Astrocyte of the cerebellum (primary cell): ENCODE data around the gene KNCN.

ENCODE experiments used
- DNase-seq: peaks from one replicate; pipeline ENCODE4 v3.0.0-alpha.2; 2011; ENCODE audit warnings: low read depth
- H3K4me3 ChIP-seq: 2 replicates; pipeline ENCODE4 v1.5.1; 2011; ENCODE audit warnings: mild to moderate bottlenecking, low read depth, low read length, moderate library complexity
- in situ Hi-C: cut with HindIII; loops from 2 replicates; pipeline ENCODE4 v1.10.0; 2017; ENCODE audit warnings: low sequenced_read_pairs
- TF ChIP-seq, protein P1 (sequence below): IDR thresholded peaks from 2 replicates; pipeline ENCODE4 v1.5.1; 2012; ENCODE audit warnings: low read length, low read depth, moderate library complexity, mild to moderate bottlenecking; ENCODE audit errors: missing control alignments

Gene KNCN

DNA sequence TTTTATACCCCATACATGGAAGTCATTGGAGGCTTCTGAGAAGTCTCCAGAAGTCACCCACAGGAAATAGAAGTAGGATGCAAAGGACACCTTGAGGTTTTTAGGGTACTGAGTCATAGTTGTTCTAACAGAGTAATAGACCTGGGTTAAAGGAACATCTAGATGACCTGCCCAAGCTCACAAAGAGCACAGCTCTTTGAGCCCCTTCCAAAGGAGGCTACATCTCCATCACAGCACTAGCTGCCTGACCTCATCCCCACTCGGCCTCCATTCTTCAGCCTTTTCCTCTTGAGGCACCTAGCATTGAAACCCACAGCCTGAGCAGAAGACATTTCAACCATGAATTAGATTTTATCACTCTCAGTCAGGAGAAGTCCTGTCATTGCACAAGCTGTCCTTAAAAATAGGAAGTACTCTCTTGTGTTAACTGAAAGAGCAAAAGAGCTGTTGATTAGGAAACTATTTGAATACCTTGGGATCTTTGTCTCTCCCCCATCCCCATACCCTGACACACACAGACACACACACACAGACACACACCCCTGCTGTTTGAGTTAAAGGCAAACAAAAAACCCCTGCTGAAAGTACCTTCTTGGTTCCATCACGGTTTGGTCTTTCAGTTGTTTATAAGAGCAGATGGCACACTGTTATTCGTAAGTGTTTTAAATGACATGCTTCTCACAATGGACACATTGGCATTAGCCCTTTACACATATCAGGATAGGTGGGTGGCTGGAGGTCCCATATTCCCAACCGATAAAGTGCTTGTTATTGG lies 30.4 kb upstream of the KNCN start:
- in situ Hi-C loops, result no loop called here
- DNase-seq, result no peak
- H3K4me3 ChIP-seq, result no peak overlapping the region
- TF ChIP-seq, protein P1, sequence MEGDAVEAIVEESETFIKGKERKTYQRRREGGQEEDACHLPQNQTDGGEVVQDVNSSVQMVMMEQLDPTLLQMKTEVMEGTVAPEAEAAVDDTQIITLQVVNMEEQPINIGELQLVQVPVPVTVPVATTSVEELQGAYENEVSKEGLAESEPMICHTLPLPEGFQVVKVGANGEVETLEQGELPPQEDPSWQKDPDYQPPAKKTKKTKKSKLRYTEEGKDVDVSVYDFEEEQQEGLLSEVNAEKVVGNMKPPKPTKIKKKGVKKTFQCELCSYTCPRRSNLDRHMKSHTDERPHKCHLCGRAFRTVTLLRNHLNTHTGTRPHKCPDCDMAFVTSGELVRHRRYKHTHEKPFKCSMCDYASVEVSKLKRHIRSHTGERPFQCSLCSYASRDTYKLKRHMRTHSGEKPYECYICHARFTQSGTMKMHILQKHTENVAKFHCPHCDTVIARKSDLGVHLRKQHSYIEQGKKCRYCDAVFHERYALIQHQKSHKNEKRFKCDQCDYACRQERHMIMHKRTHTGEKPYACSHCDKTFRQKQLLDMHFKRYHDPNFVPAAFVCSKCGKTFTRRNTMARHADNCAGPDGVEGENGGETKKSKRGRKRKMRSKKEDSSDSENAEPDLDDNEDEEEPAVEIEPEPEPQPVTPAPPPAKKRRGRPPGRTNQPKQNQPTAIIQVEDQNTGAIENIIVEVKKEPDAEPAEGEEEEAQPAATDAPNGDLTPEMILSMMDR, result no peak

DNA sequence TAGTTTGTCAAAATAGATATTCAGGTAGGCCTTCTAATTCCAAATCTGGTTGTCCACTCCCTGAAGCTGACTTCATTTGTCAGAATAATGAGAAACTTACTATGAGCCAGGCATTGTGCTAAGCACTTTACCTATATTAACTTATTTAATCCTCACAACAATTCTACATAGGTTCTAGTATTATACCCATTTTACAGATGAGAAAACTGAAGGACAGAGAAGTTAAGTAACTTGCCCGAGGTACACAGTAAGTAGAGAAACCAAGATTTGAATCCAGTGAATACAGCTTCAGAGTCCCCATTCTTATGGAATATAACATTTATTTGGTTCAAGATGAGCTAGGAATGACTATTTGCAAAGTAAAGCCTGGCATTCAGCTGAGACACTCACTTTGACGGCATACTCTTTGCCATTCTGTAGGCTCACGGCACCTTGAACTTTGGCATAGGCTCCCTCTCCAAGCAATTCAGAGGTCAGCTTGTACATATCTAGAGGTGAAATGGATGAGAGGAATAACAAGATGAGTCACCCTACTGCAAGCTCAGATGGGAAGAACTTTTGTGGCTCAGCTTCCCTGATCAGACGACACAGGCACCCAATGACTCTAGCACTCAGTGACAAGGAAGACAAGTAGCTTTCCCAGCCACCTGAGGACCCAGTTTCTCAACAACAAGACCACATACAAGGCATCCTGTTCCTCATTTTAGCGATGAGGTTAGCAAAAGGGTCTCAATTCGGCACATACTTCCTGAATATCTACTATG lies 28.9 kb upstream of the KNCN start:
- in situ Hi-C loops, result no loop called here
- TF ChIP-seq, protein P1, result no peak
- H3K4me3 ChIP-seq, result no peak overlapping the region
- no peak for DNase-seq

DNA sequence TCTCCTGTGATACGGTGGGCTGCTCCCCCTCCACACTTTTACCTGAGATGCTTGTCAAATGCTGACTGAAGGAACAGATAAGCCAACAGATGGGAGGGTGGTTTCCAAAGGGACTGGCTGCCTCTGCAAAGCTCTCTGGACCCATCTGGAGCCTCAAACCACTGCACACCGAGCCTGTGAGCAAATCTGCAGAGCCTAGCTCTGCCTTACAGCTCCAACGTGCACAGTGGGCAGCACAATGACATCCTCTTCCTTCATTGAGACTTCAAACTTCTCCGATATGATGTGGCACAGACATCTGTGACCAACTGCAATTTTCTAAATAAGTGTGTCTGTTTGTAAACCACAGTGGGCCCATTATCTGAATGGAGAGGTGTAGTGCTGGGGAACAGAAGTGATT lies 26.2 kb upstream of the KNCN start:
- in situ Hi-C loops, result no loop called here
- DNase-seq, result no peak
- TF ChIP-seq, protein P1, result no peak
- H3K4me3 ChIP-seq, result no peak overlapping the region

DNA sequence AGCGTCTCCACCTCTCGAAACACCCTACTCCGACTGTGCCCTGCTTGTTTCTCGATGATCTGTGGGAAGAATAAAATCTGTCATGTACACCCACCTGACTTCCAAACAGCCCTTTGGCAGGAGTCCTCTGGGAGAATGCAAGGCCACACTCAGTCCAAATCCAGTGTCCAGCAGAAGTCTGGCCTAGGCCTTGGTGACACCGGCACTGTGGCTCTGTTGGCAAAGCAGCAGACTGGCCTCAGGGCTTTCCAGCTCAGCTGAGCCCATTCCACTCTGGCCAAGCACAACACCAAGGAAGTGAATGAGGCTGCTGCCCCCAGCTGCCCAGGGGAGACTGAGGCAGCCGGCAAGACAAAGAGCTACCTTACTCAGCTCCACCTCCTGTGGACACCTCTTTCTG lies 25.1 kb upstream of the KNCN start:
- no peak for DNase-seq
- in situ Hi-C loops, result no loop called here

GRCh38 chr1:46575778-46576177 lies 24.3 kb upstream of the KNCN start:
- no peak overlapping the region for H3K4me3 ChIP-seq
- in situ Hi-C loops, result no loop called here
- TF ChIP-seq, protein P1, result no peak
- DNase-seq, result no peak

More for the DNA sequence above, 25.1 kb upstream of the KNCN start:
- no peak overlapping the region for H3K4me3 ChIP-seq
- TF ChIP-seq, protein P1, result no peak

- in situ Hi-C loops, result no loop called here
- H3K4me3 ChIP-seq, result no peak overlapping the region
- TF ChIP-seq, protein P1, result no peak
- no peak for DNase-seq
Observed at GRCh38 chr1:46575300-46575699, 23.9 kb upstream of the KNCN start.
